ENCODE data around the gene IMPG2. TPM values are rescaled to one million over a fixed set of nuclear protein-coding genes. Genes with fewer than 3 reads are reported as not detected.

IMPG2 gene
- total and polyA plus RNA-seq, 2 donors: 0.23 to 0.52 TPM

- Histone ChIP-seq H3K9me3 (ENCODE audit: control insufficient read depth in 2 of 2, insufficient read depth in 1 of 2, low read length in 1 of 2) (no peaks in the 10 kb centered on the region), H3K4me3 (ENCODE audit: low read length in 2 of 2) (no peak overlapping the region), H3K27me3 (ENCODE audit: control insufficient read depth in 2 of 2, insufficient read depth in 1 of 2, low read length in 1 of 2) (no peaks in the 10 kb centered on the region), H3K4me1 (ENCODE audit: control insufficient read depth in 2 of 2, insufficient read depth in 2 of 2, low read length in 2 of 2) (no peaks in the 10 kb centered on the region), H3K36me3 (ENCODE audit: control insufficient read depth in 2 of 2, insufficient read depth in 2 of 2, low read length in 1 of 2) (no peaks in the 10 kb centered on the region), H3K27ac (ENCODE audit: low read depth in 1 of 2, low read length in 1 of 2) (no peak overlapping the region)
- DNase-seq (ENCODE audit: low read depth in 6 of 9, low spot score in 9 of 9): no peak
These were observed 89.8 kb downstream of the IMPG2 start for GRCh38 chr3:101230618-101231017.

- H3K9me3 ChIP-seq (ENCODE audit: control insufficient read depth in 2 of 2, insufficient read depth in 1 of 2, low read length in 1 of 2): no peaks in the 10 kb centered on the region
- H3K27me3 ChIP-seq (ENCODE audit: control insufficient read depth in 2 of 2, insufficient read depth in 1 of 2, low read length in 1 of 2): no peaks in the 10 kb centered on the region
- H3K4me3 ChIP-seq (ENCODE audit: low read length in 2 of 2): no peak overlapping the region
- DNase-seq (ENCODE audit: low read depth in 6 of 9, low spot score in 9 of 9): no peak
- H3K36me3 ChIP-seq (ENCODE audit: control insufficient read depth in 2 of 2, insufficient read depth in 2 of 2, low read length in 1 of 2): no peaks in the 10 kb centered on the region
- H3K4me1 ChIP-seq (ENCODE audit: control insufficient read depth in 2 of 2, insufficient read depth in 2 of 2, low read length in 2 of 2): no peaks in the 10 kb centered on the region
- H3K27ac ChIP-seq (ENCODE audit: low read depth in 1 of 2, low read length in 1 of 2): no peak overlapping the region
- 97% methylated on average over 4 of the region's 4 CpGs for WGBS
These were observed 90.7 kb downstream of the IMPG2 start for GRCh38 chr3:101229681-101230080.

GRCh38 chr3:101228441-101228840 is 91.9 kb downstream of the IMPG2 start:
- WGBS: 91% methylated on average over 3 of the region's 3 CpGs
- H3K27me3 ChIP-seq (ENCODE audit: control insufficient read depth in 2 of 2, insufficient read depth in 1 of 2, low read length in 1 of 2): no peaks in the 10 kb centered on the region
- no peak overlapping the region for H3K27ac ChIP-seq (ENCODE audit: low read depth in 1 of 2, low read length in 1 of 2)
- no peaks in the 10 kb centered on the region for H3K9me3 ChIP-seq (ENCODE audit: control insufficient read depth in 2 of 2, insufficient read depth in 1 of 2, low read length in 1 of 2)
- H3K4me3 ChIP-seq (ENCODE audit: low read length in 2 of 2): no peak overlapping the region
- H3K4me1 ChIP-seq (ENCODE audit: control insufficient read depth in 2 of 2, insufficient read depth in 2 of 2, low read length in 2 of 2): no peaks in the 10 kb centered on the region
- no peak for DNase-seq (ENCODE audit: low read depth in 6 of 9, low spot score in 9 of 9)
- no peaks in the 10 kb centered on the region for H3K36me3 ChIP-seq (ENCODE audit: control insufficient read depth in 2 of 2, insufficient read depth in 2 of 2, low read length in 1 of 2)

- no peaks in the 10 kb centered on the region for H3K4me1 ChIP-seq (ENCODE audit: control insufficient read depth in 2 of 2, insufficient read depth in 2 of 2, low read length in 2 of 2)
- no peaks in the 10 kb centered on the region for H3K27me3 ChIP-seq (ENCODE audit: control insufficient read depth in 2 of 2, insufficient read depth in 1 of 2, low read length in 1 of 2)
- H3K27ac ChIP-seq (ENCODE audit: low read depth in 1 of 2, low read length in 1 of 2): no peak overlapping the region
- WGBS: 93% methylated on average over 4 of the region's 4 CpGs
- no peaks in the 10 kb centered on the region for H3K36me3 ChIP-seq (ENCODE audit: control insufficient read depth in 2 of 2, insufficient read depth in 2 of 2, low read length in 1 of 2)
- peaks cover 0 to under 1% of the 10 kb centered on the region in 2 donors for H3K9me3 ChIP-seq (ENCODE audit: control insufficient read depth in 2 of 2, insufficient read depth in 1 of 2, low read length in 1 of 2)
- DNase-seq (ENCODE audit: low read depth in 6 of 9, low spot score in 9 of 9): no peak
- no peak overlapping the region for H3K4me3 ChIP-seq (ENCODE audit: low read length in 2 of 2)
These were observed 95.6 kb downstream of the IMPG2 start for GRCh38 chr3:101224739-101225138.

- H3K27me3 ChIP-seq (ENCODE audit: control insufficient read depth in 2 of 2, insufficient read depth in 1 of 2, low read length in 1 of 2): no peaks in the 10 kb centered on the region
- 95% methylated on average over 3 of the region's 3 CpGs for WGBS
- H3K36me3 ChIP-seq (ENCODE audit: control insufficient read depth in 2 of 2, insufficient read depth in 2 of 2, low read length in 1 of 2): no peaks in the 10 kb centered on the region
- H3K4me1 ChIP-seq (ENCODE audit: control insufficient read depth in 2 of 2, insufficient read depth in 2 of 2, low read length in 2 of 2): no peaks in the 10 kb centered on the region
- no peak overlapping the region for H3K27ac ChIP-seq (ENCODE audit: low read depth in 1 of 2, low read length in 1 of 2)
- peaks cover 0 to 3% of the 10 kb centered on the region in 2 donors for H3K9me3 ChIP-seq (ENCODE audit: control insufficient read depth in 2 of 2, insufficient read depth in 1 of 2, low read length in 1 of 2)
- no peak overlapping the region for H3K4me3 ChIP-seq (ENCODE audit: low read length in 2 of 2)
- no peak for DNase-seq (ENCODE audit: low read depth in 6 of 9, low spot score in 9 of 9)
These were observed 97.4 kb downstream of the IMPG2 start for GRCh38 chr3:101223016-101223415.

GRCh38 chr3:101219842-101220560 is 100.4 kb downstream of the IMPG2 start:
- Histone ChIP-seq H3K4me1 (ENCODE audit: control insufficient read depth in 2 of 2, insufficient read depth in 2 of 2, low read length in 2 of 2) (no peaks in the 10 kb centered on the region), H3K27ac (ENCODE audit: low read depth in 1 of 2, low read length in 1 of 2) (no peak overlapping the region), H3K9me3 (ENCODE audit: control insufficient read depth in 2 of 2, insufficient read depth in 1 of 2, low read length in 1 of 2) (peaks cover 0 to 3% of the 10 kb centered on the region in 2 donors), H3K27me3 (ENCODE audit: control insufficient read depth in 2 of 2, insufficient read depth in 1 of 2, low read length in 1 of 2) (no peaks in the 10 kb centered on the region), H3K36me3 (ENCODE audit: control insufficient read depth in 2 of 2, insufficient read depth in 2 of 2, low read length in 1 of 2) (no peaks in the 10 kb centered on the region), H3K4me3 (ENCODE audit: low read length in 2 of 2) (no peak overlapping the region)
- no peak for DNase-seq (ENCODE audit: low read depth in 6 of 9, low spot score in 9 of 9)
- WGBS: 97% methylated on average over 4 of the region's 4 CpGs

- Histone ChIP-seq H3K4me1 (ENCODE audit: control insufficient read depth in 2 of 2, insufficient read depth in 2 of 2, low read length in 2 of 2) (no peaks in the 10 kb centered on the region), H3K9me3 (ENCODE audit: control insufficient read depth in 2 of 2, insufficient read depth in 1 of 2, low read length in 1 of 2) (peaks cover 0 to 10% of the 10 kb centered on the region in 2 donors), H3K4me3 (ENCODE audit: low read length in 2 of 2) (no peak overlapping the region), H3K36me3 (ENCODE audit: control insufficient read depth in 2 of 2, insufficient read depth in 2 of 2, low read length in 1 of 2) (no peaks in the 10 kb centered on the region), H3K27ac (ENCODE audit: low read depth in 1 of 2, low read length in 1 of 2) (no peak overlapping the region), H3K27me3 (ENCODE audit: control insufficient read depth in 2 of 2, insufficient read depth in 1 of 2, low read length in 1 of 2) (no peaks in the 10 kb centered on the region)
- DNase-seq (ENCODE audit: low read depth in 6 of 9, low spot score in 9 of 9): no peak
- WGBS: 92% methylated on average over 3 of the region's 3 CpGs
These were observed 102.7 kb downstream of the IMPG2 start for GRCh38 chr3:101217472-101218245.

- Histone ChIP-seq H3K4me1 (ENCODE audit: control insufficient read depth in 2 of 2, insufficient read depth in 2 of 2, low read length in 2 of 2) (no peaks in the 10 kb centered on the region), H3K9me3 (ENCODE audit: control insufficient read depth in 2 of 2, insufficient read depth in 1 of 2, low read length in 1 of 2) (peaks cover 0 to 10% of the 10 kb centered on the region in 2 donors), H3K27me3 (ENCODE audit: control insufficient read depth in 2 of 2, insufficient read depth in 1 of 2, low read length in 1 of 2) (no peaks in the 10 kb centered on the region), H3K4me3 (ENCODE audit: low read length in 2 of 2) (no peak overlapping the region), H3K27ac (ENCODE audit: low read depth in 1 of 2, low read length in 1 of 2) (no peak overlapping the region), H3K36me3 (ENCODE audit: control insufficient read depth in 2 of 2, insufficient read depth in 2 of 2, low read length in 1 of 2) (no peaks in the 10 kb centered on the region)
- no peak for DNase-seq (ENCODE audit: low read depth in 6 of 9, low spot score in 9 of 9)
- 87% methylated on average over 3 of the region's 3 CpGs for WGBS
These were observed 103.5 kb downstream of the IMPG2 start for GRCh38 chr3:101216710-101217465.

- no peaks in the 10 kb centered on the region for H3K36me3 ChIP-seq (ENCODE audit: control insufficient read depth in 2 of 2, insufficient read depth in 2 of 2, low read length in 1 of 2)
- no peaks in the 10 kb centered on the region for H3K27me3 ChIP-seq (ENCODE audit: control insufficient read depth in 2 of 2, insufficient read depth in 1 of 2, low read length in 1 of 2)
- 88% methylated on average over 2 of the region's 2 CpGs for WGBS
- no peak overlapping the region for H3K4me3 ChIP-seq (ENCODE audit: low read length in 2 of 2)
- DNase-seq (ENCODE audit: low read depth in 6 of 9, low spot score in 9 of 9): no peak
- peaks cover 0 to 7% of the 10 kb centered on the region in 2 donors for H3K9me3 ChIP-seq (ENCODE audit: control insufficient read depth in 2 of 2, insufficient read depth in 1 of 2, low read length in 1 of 2)
- no peak overlapping the region for H3K27ac ChIP-seq (ENCODE audit: low read depth in 1 of 2, low read length in 1 of 2)
- no peaks in the 10 kb centered on the region for H3K4me1 ChIP-seq (ENCODE audit: control insufficient read depth in 2 of 2, insufficient read depth in 2 of 2, low read length in 2 of 2)
These were observed 107.6 kb downstream of the IMPG2 start for GRCh38 chr3:101212730-101213129.

Measured in thymus (tissue), 11 donors.